Brain microvascular endothelial cell (primary cell): Measurements from ENCODE around the gene XKR7.
"Not testable (repeated sequence)": the region's sequence is repeated elsewhere in the genome, so short reads cannot be mapped to it uniquely, and the experiment has no call there.

ENCODE experiments used
- DNase-seq: peaks from one replicate; pipeline ENCODE4 v3.0.0-alpha.2; 2020
- H3K27ac ChIP-seq: fragments of 250-450 bp; sonication (Bioruptor Pico); 2 replicates; pipeline ENCODE4 v1.5.1; 2020; ENCODE audit warnings: mild to moderate bottlenecking, moderate library complexity
- H3K27me3 ChIP-seq: fragments of 250-450 bp; sonication (Bioruptor Pico); replicated peaks from 2 replicates; pipeline ENCODE4 v1.5.1; 2020; ENCODE audit warnings: mild to moderate bottlenecking
- H3K36me3 ChIP-seq: fragments of 250-450 bp; sonication (Bioruptor Pico); replicated peaks from 2 replicates; pipeline ENCODE4 v1.5.1; 2020; ENCODE audit warnings: mild to moderate bottlenecking
- H3K4me3 ChIP-seq: 2 replicates; pipeline ENCODE4 v1.5.1; 2011; ENCODE audit warnings: low read depth, mild to moderate bottlenecking, control low read depth, low read length, moderate library complexity
- CTCF ChIP-seq: IDR thresholded peaks from 2 replicates; pipeline ENCODE4 v1.5.1; 2011; ENCODE audit warnings: low read depth, mild to moderate bottlenecking, moderate library complexity, low read length, control low read depth, inconsistent platforms; ENCODE audit errors: missing control alignments
- in situ Hi-C: cut with HindIII; loops from 2 replicates; pipeline ENCODE4 v1.10.0; 2017; ENCODE audit warnings: low sequenced_read_pairs, low pct_ligation_motif_present

The XKR7 gene

GRCh38 chr20:31926493-31926892, 41.5 kb upstream of the XKR7 start:
- in situ Hi-C loops, result no loop called here
- TF ChIP-seq CTCF, result no peak
- H3K27me3 ChIP-seq, result peaks cover 4% of the 10 kb centered on the region
- no peak overlapping the region for H3K4me3 ChIP-seq
- H3K36me3 ChIP-seq, result no peaks in the 10 kb centered on the region
- no peak for DNase-seq
- no peak overlapping the region for H3K27ac ChIP-seq

- Histone ChIP-seq H3K27me3 (peaks cover 4% of the 10 kb centered on the region), H3K27ac (no peak overlapping the region), H3K36me3 (no peaks in the 10 kb centered on the region), H3K4me3 (no peak overlapping the region)
- in situ Hi-C loops, result no loop called here
- no peak for TF ChIP-seq CTCF
- no peak for DNase-seq
These were observed 40.3 kb upstream of the XKR7 start for GRCh38 chr20:31927627-31928159.

- H3K27me3 ChIP-seq, H3K4me3 ChIP-seq, H3K27ac ChIP-seq, in situ Hi-C loops, DNase-seq, H3K36me3 ChIP-seq: not testable (repeated sequence)
These were observed 38.3 kb upstream of the XKR7 start for GRCh38 chr20:31929631-31930030.

- Histone ChIP-seq H3K27ac (no peak overlapping the region), H3K27me3 (peaks cover 4% of the 10 kb centered on the region), H3K36me3 (no peaks in the 10 kb centered on the region), H3K4me3 (no peak overlapping the region)
- no peak for TF ChIP-seq CTCF
- in situ Hi-C loops, result no loop called here
- DNase-seq, result no peak
These were observed 37.2 kb upstream of the XKR7 start for GRCh38 chr20:31930779-31931178.

GRCh38 chr20:31933698-31934097, 34.3 kb upstream of the XKR7 start:
- DNase-seq, result no peak
- in situ Hi-C loops, result no loop called here
- no peak overlapping the region for H3K27ac ChIP-seq
- H3K4me3 ChIP-seq, result no peak overlapping the region
- no peaks in the 10 kb centered on the region for H3K36me3 ChIP-seq
- no peak for TF ChIP-seq CTCF
- H3K27me3 ChIP-seq, result peaks cover 3% of the 10 kb centered on the region

- no peak for DNase-seq
- Histone ChIP-seq H3K27me3 (no peaks in the 10 kb centered on the region), H3K36me3 (no peaks in the 10 kb centered on the region), H3K4me3 (no peak overlapping the region), H3K27ac (no peak overlapping the region)
- in situ Hi-C loops, result no loop called here
- no peak for TF ChIP-seq CTCF
These were observed 33.5 kb upstream of the XKR7 start for GRCh38 chr20:31934491-31934890.
